Testis (tissue), 3 donors: ENCODE data around the gene PLCB2. TPM values are rescaled to one million over a fixed set of nuclear protein-coding genes. Genes with fewer than 3 reads are reported as not detected.

Experiments used
- DNase-seq: peaks from one replicate; pipeline ENCODE4 v3.0.0-alpha.2; 2019
- H3K27ac ChIP-seq, 2 donors: fragments of 200-600 bp; sonication (generic); one replicate each; pipeline ENCODE4 v1.5.1; 2019
- H3K27me3 ChIP-seq: fragments of 200-600 bp; sonication (generic); one replicate; pipeline ENCODE4 v1.5.1; 2019
- H3K36me3 ChIP-seq: fragments of 200-600 bp; sonication (generic); one replicate; pipeline ENCODE4 v1.5.1; 2017; ENCODE audit warnings: low read depth; ENCODE audit errors: missing control alignments
- H3K4me1 ChIP-seq: fragments of 200-600 bp; sonication (generic); one replicate; pipeline ENCODE4 v1.5.1; 2019
- H3K4me3 ChIP-seq, 2 donors: fragments of 200-600 bp; sonication (generic); one replicate each; pipeline ENCODE4 v1.5.1; 2017 to 2019
- H3K9me3 ChIP-seq: fragments of 200-600 bp; sonication (generic); one replicate; pipeline ENCODE4 v1.5.1; 2017
- CTCF ChIP-seq, 3 experiments: fragments of 450-650 bp in 2 of 3; fragments of 200-600 bp in 1 of 3; sonication (generic) in 1 of 3; IDR thresholded peaks; one replicate each; pipeline ENCODE4 v1.5.1; 2016 to 2019; ENCODE audit warnings: antibody characterized with exemption in 3 of 3, mild to moderate bottlenecking in 2 of 3, moderate library complexity in 1 of 3
- POLR2A ChIP-seq: fragments of 450-650 bp; IDR thresholded peaks from one replicate; pipeline ENCODE4 v1.6.1; 2017; ENCODE audit warnings: antibody characterized with exemption, mild to moderate bottlenecking, moderate library complexity
- WGBS, 2 donors: methylation state at CpG; one replicate each; pipeline ENCODE4 v1.1.5; 2018; 5-methylcytosine and 5-hydroxymethylcytosine counted together
- intact Hi-C: fragments of 100-400 bp; cut with DNase I; formaldehyde crosslinking; loops from one replicate; pipeline ENCODE4 v1.15.1; 2023; ENCODE audit warnings: low total_unique reads
- polyA plus RNA-seq: library from polyadenylated mRNA; stranded (reverse); fragments of 350-450 nt; fragmentation: Illumina TruSeq; extraction: RNeasy Lipid Tissue Mini Kit (QIAGEN cat#74804); gene quantifications from one replicate; pipeline ENCODE4 v1.2.3, GENCODE V29; 2014; ENCODE audit warnings: low read depth, low replicate concordance; ENCODE audit not compliant: insufficient read depth
- total RNA-seq, 2 donors: library from RNA; depleted of rRNA; stranded (reverse); fragments of >200 nt; gene quantifications; one replicate each; pipeline ENCODE4 v1.2.3, GENCODE V29; 2016

PLCB2 gene
- total and polyA plus RNA-seq, 3 donors from 2014 or later, result 8.8 to 13.6 (median 9.7) TPM

DNA sequence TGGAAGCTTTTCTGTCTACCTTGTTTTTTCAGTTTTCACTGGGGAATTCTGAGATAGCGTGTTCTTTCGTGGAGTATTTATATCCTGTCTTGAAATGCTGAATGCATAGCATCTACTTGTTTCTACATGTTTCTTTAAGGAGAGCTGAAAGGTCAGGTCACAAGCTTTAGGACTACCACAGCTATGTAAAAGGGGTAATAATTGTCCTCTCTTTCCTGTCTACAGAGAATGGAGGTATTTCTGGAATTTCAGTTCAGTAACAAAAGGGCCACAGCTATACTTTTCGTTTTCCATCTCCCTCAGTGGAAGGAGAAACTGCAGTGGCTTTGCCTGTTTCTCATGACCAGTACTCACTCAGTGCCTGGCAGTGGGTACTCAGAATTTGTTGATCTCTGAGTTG is 20.4 kb upstream of the PLCB2 start:
- Histone ChIP-seq H3K27ac (no peak overlapping the region), H3K36me3 (no peaks in the 10 kb centered on the region), H3K9me3 (no peaks in the 10 kb centered on the region), H3K4me3 (no peak overlapping the region), H3K4me1 (peaks cover 16% of the 10 kb centered on the region), H3K27me3 (no peaks in the 10 kb centered on the region)
- intact Hi-C loops, result no loop called here
- TF ChIP-seq POLR2A (no peak), CTCF (IDR thresholded peaks at IDR 0.05) (no peak)
- no peak for DNase-seq
- whole genome bisulfite sequencing, 2 donors, result 52 to 58% methylated on average over 3 of the region's 3 CpGs

- Histone ChIP-seq H3K27ac (no peak overlapping the region), H3K4me3 (no peak overlapping the region), H3K36me3 (no peaks in the 10 kb centered on the region), H3K27me3 (no peaks in the 10 kb centered on the region), H3K9me3 (no peaks in the 10 kb centered on the region), H3K4me1 (peaks cover 16% of the 10 kb centered on the region)
- no peak for DNase-seq
- intact Hi-C loops, result no loop called here
- WGBS, 2 donors, result 54 to 68% methylated on average over 6 of the region's 6 CpGs
- no peak for TF ChIP-seq CTCF (IDR thresholded peaks at IDR 0.05)
- TF ChIP-seq POLR2A, result no peak
Measured at GRCh38 chr15:40327457-40327856, 19.7 kb upstream of the PLCB2 start.

DNA sequence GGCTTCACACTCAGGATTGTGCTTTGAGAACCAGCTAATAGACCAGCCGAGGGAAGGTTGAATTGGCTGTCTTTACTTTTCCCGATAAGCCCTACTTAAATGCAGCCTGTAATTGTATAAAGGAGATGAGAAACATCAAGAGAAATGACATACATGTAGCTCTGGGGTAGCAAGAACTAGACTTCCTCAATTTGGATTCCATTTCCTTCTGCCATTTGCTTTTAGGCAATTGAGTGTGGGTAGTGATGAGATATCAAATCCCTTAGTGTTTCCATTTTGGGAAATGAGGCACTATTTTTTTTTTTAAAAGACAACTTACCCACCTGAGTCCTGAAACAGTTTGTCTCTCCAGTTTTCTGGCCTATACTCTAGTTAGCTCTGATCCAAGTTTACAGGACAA is 18.0 kb upstream of the PLCB2 start:
- Histone ChIP-seq H3K4me1 (peaks cover 16% of the 10 kb centered on the region), H3K27ac (no peak overlapping the region), H3K27me3 (no peaks in the 10 kb centered on the region), H3K9me3 (no peaks in the 10 kb centered on the region), H3K36me3 (no peaks in the 10 kb centered on the region), H3K4me3 (no peak overlapping the region)
- no peak for TF ChIP-seq CTCF (IDR thresholded peaks at IDR 0.05)
- no peak for TF ChIP-seq POLR2A
- intact Hi-C loops, result no loop called here
- WGBS, 2 donors, result 74 to 82% methylated on average over 2 of the region's 2 CpGs
- no peak for DNase-seq

- no peaks in the 10 kb centered on the region for H3K9me3 ChIP-seq
- H3K36me3 ChIP-seq, result no peaks in the 10 kb centered on the region
- WGBS, 2 donors, result 51 to 73% methylated on average over 2 of the region's 2 CpGs
- intact Hi-C loops, result no loop called here
- peaks cover 16% of the 10 kb centered on the region for H3K4me1 ChIP-seq
- TF ChIP-seq CTCF (IDR thresholded peaks at IDR 0.05) (no peak), POLR2A (no peak)
- no peak for DNase-seq
- no peaks in the 10 kb centered on the region for H3K27me3 ChIP-seq
- no peak overlapping the region for H3K27ac ChIP-seq
- H3K4me3 ChIP-seq, result no peak overlapping the region
Measured at GRCh38 chr15:40325188-40325587, 17.5 kb upstream of the PLCB2 start.
